ENCODE data around the gene NAE1.

DNA sequence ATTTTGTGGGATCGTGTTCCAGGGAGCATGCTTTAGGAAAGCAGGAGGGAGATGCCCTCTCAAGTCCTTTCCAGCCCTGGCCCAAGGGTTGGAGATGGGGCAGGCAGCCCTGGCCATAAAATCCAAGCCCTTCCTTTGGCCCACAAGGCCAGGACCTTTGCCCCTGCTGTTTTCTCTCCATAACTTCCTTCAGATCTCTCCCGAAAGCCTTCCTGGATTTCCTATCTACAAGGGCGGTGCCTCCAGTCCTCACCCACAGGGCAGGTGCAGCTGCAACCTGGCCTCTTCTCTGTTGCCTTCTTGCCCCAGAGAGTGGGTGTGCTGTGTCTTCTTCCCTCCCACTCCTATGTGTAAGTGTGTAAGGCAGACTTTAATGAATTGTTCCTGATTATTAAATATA is 41.1 kb upstream of the NAE1 start:
- TF ChIP-seq, protein P1, sequence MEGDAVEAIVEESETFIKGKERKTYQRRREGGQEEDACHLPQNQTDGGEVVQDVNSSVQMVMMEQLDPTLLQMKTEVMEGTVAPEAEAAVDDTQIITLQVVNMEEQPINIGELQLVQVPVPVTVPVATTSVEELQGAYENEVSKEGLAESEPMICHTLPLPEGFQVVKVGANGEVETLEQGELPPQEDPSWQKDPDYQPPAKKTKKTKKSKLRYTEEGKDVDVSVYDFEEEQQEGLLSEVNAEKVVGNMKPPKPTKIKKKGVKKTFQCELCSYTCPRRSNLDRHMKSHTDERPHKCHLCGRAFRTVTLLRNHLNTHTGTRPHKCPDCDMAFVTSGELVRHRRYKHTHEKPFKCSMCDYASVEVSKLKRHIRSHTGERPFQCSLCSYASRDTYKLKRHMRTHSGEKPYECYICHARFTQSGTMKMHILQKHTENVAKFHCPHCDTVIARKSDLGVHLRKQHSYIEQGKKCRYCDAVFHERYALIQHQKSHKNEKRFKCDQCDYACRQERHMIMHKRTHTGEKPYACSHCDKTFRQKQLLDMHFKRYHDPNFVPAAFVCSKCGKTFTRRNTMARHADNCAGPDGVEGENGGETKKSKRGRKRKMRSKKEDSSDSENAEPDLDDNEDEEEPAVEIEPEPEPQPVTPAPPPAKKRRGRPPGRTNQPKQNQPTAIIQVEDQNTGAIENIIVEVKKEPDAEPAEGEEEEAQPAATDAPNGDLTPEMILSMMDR (conservative IDR thresholded peaks at IDR 0.05 in 1 of 2, IDR thresholded peaks at IDR 0.05 in 1 of 2; ENCODE audit: low read depth in 1 of 2, low read length in 2 of 2) = no peak
- no peak for TF ChIP-seq EZH2 (IDR thresholded peaks at IDR 0.05; ENCODE audit: low read length, missing control alignments)
